GM12878 (cell line): ENCODE results near the gene ZNF267. TPM values are rescaled to one million over a fixed set of nuclear protein-coding genes. Genes with fewer than 3 reads are reported as not detected.
A peak's percentile ranks its signal among the peaks of the same experiment; 100 is the strongest.

Source experiments
- CBFB ChIP-seq: IDR thresholded peaks from 2 replicates; pipeline ENCODE4 v1.6.1; 2016; ENCODE audit warnings: antibody characterized with exemption, low read depth
- CREM ChIP-seq: IDR thresholded peaks from 2 replicates; pipeline ENCODE4 v1.6.1; 2014; ENCODE audit warnings: antibody characterized with exemption, low read depth
- E2F4 ChIP-seq: IDR thresholded peaks from 2 replicates; pipeline ENCODE4 v1.6.1; 2012; ENCODE audit warnings: low read depth, low read length, improper control_type of control experiment
- ESRRA ChIP-seq: IDR thresholded peaks from 2 replicates; pipeline ENCODE4 v1.6.1; 2012; ENCODE audit warnings: mild to moderate bottlenecking, low read length, improper control_type of control experiment
- ETV6 ChIP-seq, 2 experiments: fragments of 450-650 bp in 1 of 2; IDR thresholded peaks in 1 of 2; conservative IDR thresholded peaks in 1 of 2; 2 replicates each; pipeline ENCODE4 v1.6.1; 2014; ENCODE audit warnings: antibody characterized with exemption in 1 of 2, borderline replicate concordance in 1 of 2, low read depth in 1 of 2, mild to moderate bottlenecking in 1 of 2, moderate library complexity in 1 of 2
- HDGF ChIP-seq: fragments of 450-650 bp; IDR thresholded peaks from 2 replicates; pipeline ENCODE4 v1.6.1; 2016; ENCODE audit warnings: antibody characterized with exemption
- LARP7 ChIP-seq: fragments of 450-650 bp; IDR thresholded peaks from 2 replicates; pipeline ENCODE4 v1.6.1; 2017; ENCODE audit warnings: mild to moderate bottlenecking
- MTA2 ChIP-seq: fragments of 450-650 bp; IDR thresholded peaks from 2 replicates; pipeline ENCODE4 v1.6.1; 2016; ENCODE audit warnings: low read depth, mild to moderate bottlenecking, moderate library complexity
- POLR2AphosphoS2 ChIP-seq: IDR thresholded peaks from 2 replicates; pipeline ENCODE4 v1.6.1; 2011; ENCODE audit warnings: low read depth, mild to moderate bottlenecking, low read length, improper control_type of control experiment, moderate library complexity
- RUNX3 ChIP-seq: IDR thresholded peaks from 2 replicates; pipeline ENCODE4 v1.6.1; 2012; ENCODE audit warnings: low read length, inconsistent platforms
- SIX5 ChIP-seq: IDR thresholded peaks from 2 replicates; pipeline ENCODE4 v1.6.1; 2011; ENCODE audit warnings: mild to moderate bottlenecking, low read depth, low read length, moderate library complexity; ENCODE audit not compliant: severe bottlenecking
- SP1 ChIP-seq: IDR thresholded peaks from one replicate; pipeline ENCODE4 v1.6.1; 2011; ENCODE audit warnings: low read depth, low read length
- SRF ChIP-seq, 2 experiments: IDR thresholded peaks; 2 replicates each; pipeline ENCODE4 v1.6.1; 2011; ENCODE audit warnings: low read depth in 2 of 2, low read length in 2 of 2, mild to moderate bottlenecking in 1 of 2, moderate library complexity in 1 of 2
- TCF3 ChIP-seq: IDR thresholded peaks from 2 replicates; pipeline ENCODE4 v1.6.1; 2012; ENCODE audit warnings: low read depth, mild to moderate bottlenecking, low read length, borderline replicate concordance; ENCODE audit not compliant: insufficient read depth
- YBX1 ChIP-seq: fragments of 450-650 bp; IDR thresholded peaks from 2 replicates; pipeline ENCODE4 v1.6.1; 2016; ENCODE audit warnings: antibody characterized with exemption
- ZNF24 ChIP-seq: fragments of 450-650 bp; IDR thresholded peaks from 2 replicates; pipeline ENCODE4 v1.6.1; 2017; ENCODE audit warnings: antibody characterized with exemption, mild to moderate bottlenecking
- polyA plus RNA-seq, 11 experiments: library from polyadenylated mRNA; depleted of rRNA in 4 of 11; unstranded in 6 of 11; stranded (reverse) in 5 of 11; fragments of >200 nt; fragmentation: Nextera tagmentation in 4 of 11; fragmentation: Illumina TruSeq in 1 of 11; extraction: Ambion mirVana in 4 of 11; extraction: Trizol in 1 of 11; gene quantifications; 1 replicate in 1 of 11; 2 replicates in 10 of 11; pipeline versions ENCODE4 v1.2.1 to v1.2.3, GENCODE V29; 2011 to 2016; ENCODE audit warnings: inconsistent platforms in 2 of 11, missing spikeins in 2 of 11, low read depth in 1 of 11
- total RNA-seq, 4 experiments: library from RNA; depleted of rRNA in 3 of 4; stranded (reverse); fragments of >200 nt in 3 of 4; fragmentation: Illumina TruSeq in 1 of 4; extraction: Trizol in 1 of 4; gene quantifications; 2 replicates each; pipeline versions ENCODE4 v1.2.1 to v1.2.3, GENCODE V29; 2013 to 2021
- TF ChIP-seq, protein P1 (sequence below): fragments of 450-650 bp; IDR thresholded peaks from 2 replicates; pipeline ENCODE4 v1.6.1; 2017; ENCODE audit warnings: mild to moderate bottlenecking, low read depth, inconsistent platforms; ENCODE audit not compliant: poor library complexity, severe bottlenecking
- TF ChIP-seq, protein P2 (sequence below): fragments of 450-650 bp; formaldehyde crosslinking; IDR thresholded peaks from 2 replicates; pipeline ENCODE4 v1.4.0; 2022; ENCODE audit warnings: mild to moderate bottlenecking, moderate library complexity
- TF ChIP-seq, protein P3 (sequence below): fragments of 450-650 bp; IDR thresholded peaks from 2 replicates; pipeline ENCODE4 v1.6.1; 2017; ENCODE audit warnings: mild to moderate bottlenecking, moderate library complexity

ZNF267 gene
- total and polyA plus RNA-seq, 10 of the 15 experiments (the other 5 are each of a cell fraction or from before 2014, with no cell fraction given), result 16.3 to 54.6 (median 29.6) TPM

- TF ChIP-seq, protein P1, sequence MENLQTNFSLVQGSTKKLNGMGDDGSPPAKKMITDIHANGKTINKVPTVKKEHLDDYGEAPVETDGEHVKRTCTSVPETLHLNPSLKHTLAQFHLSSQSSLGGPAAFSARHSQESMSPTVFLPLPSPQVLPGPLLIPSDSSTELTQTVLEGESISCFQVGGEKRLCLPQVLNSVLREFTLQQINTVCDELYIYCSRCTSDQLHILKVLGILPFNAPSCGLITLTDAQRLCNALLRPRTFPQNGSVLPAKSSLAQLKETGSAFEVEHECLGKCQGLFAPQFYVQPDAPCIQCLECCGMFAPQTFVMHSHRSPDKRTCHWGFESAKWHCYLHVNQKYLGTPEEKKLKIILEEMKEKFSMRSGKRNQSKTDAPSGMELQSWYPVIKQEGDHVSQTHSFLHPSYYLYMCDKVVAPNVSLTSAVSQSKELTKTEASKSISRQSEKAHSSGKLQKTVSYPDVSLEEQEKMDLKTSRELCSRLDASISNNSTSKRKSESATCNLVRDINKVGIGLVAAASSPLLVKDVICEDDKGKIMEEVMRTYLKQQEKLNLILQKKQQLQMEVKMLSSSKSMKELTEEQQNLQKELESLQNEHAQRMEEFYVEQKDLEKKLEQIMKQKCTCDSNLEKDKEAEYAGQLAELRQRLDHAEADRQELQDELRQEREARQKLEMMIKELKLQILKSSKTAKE, result peak; percentile 95
- TF ChIP-seq CBFB (no peak), ESRRA (no peak), SP1 (peak; percentile 52), LARP7 (no peak), SRF (IDR thresholded peaks at IDR 0.05; ENCODE audit: low read depth in 2 of 2, low read length in 2 of 2) (peak in 1 of 2 experiments; percentile 71; a peak in 1 of 4 replicates), POLR2AphosphoS2 (peak; percentile 43; the same call in 1 of the 2 replicates), HDGF (peak; percentile 65; the same call in 1 of the 2 replicates), TCF3 (no peak), CREM (peak; percentile 90), YBX1 (no peak), SIX5 (no peak), MTA2 (peak; percentile 97), RUNX3 (peak; percentile 99), E2F4 (no peak; the same call in 1 of the 2 replicates), ZNF24 (no peak), ETV6 (conservative IDR thresholded peaks at IDR 0.05 in 1 of 2, IDR thresholded peaks at IDR 0.05 in 1 of 2; ENCODE audit: borderline replicate concordance in 1 of 2, low read depth in 1 of 2) (peak in 1 of 2 experiments; percentile 70; a peak in 1 of 4 replicates)
- TF ChIP-seq, protein P2, sequence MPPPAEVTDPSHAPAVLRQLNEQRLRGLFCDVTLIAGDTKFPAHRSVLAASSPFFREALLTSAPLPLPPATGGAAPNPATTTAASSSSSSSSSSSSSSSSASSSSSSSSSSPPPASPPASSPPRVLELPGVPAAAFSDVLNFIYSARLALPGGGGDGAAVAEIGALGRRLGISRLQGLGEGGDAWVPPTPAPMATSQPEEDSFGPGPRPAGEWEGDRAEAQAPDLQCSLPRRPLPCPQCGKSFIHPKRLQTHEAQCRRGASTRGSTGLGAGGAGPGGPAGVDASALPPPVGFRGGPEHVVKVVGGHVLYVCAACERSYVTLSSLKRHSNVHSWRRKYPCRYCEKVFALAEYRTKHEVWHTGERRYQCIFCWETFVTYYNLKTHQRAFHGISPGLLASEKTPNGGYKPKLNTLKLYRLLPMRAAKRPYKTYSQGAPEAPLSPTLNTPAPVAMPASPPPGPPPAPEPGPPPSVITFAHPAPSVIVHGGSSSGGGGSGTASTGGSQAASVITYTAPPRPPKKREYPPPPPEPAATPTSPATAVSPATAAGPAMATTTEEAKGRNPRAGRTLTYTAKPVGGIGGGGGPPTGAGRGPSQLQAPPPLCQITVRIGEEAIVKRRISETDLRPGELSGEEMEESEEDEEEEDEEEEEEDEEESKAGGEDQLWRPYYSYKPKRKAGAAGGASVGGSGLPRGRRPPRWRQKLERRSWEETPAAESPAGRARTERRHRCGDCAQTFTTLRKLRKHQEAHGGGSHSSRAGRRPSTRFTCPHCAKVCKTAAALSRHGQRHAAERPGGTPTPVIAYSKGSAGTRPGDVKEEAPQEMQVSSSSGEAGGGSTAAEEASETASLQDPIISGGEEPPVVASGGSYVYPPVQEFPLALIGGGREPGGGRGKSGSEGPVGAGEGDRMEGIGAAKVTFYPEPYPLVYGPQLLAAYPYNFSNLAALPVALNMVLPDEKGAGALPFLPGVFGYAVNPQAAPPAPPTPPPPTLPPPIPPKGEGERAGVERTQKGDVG (CRISPR knock-in tag), result no peak
- TF ChIP-seq, protein P3, sequence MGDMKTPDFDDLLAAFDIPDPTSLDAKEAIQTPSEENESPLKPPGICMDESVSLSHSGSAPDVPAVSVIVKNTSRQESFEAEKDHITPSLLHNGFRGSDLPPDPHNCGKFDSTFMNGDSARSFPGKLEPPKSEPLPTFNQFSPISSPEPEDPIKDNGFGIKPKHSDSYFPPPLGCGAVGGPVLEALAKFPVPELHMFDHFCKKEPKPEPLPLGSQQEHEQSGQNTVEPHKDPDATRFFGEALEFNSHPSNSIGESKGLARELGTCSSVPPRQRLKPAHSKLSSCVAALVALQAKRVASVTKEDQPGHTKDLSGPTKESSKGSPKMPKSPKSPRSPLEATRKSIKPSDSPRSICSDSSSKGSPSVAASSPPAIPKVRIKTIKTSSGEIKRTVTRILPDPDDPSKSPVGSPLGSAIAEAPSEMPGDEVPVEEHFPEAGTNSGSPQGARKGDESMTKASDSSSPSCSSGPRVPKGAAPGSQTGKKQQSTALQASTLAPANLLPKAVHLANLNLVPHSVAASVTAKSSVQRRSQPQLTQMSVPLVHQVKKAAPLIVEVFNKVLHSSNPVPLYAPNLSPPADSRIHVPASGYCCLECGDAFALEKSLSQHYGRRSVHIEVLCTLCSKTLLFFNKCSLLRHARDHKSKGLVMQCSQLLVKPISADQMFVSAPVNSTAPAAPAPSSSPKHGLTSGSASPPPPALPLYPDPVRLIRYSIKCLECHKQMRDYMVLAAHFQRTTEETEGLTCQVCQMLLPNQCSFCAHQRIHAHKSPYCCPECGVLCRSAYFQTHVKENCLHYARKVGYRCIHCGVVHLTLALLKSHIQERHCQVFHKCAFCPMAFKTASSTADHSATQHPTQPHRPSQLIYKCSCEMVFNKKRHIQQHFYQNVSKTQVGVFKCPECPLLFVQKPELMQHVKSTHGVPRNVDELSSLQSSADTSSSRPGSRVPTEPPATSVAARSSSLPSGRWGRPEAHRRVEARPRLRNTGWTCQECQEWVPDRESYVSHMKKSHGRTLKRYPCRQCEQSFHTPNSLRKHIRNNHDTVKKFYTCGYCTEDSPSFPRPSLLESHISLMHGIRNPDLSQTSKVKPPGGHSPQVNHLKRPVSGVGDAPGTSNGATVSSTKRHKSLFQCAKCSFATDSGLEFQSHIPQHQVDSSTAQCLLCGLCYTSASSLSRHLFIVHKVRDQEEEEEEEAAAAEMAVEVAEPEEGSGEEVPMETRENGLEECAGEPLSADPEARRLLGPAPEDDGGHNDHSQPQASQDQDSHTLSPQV, result no peak; the same call in 1 of the 2 replicates
Measured at GRCh38 chr16:31876951-31877828, 3.6 kb downstream of the ZNF267 start (continued).
